B cell (primary cell): Measurements from ENCODE around the gene TRMT61A.

Experiments
- EZH2 ChIP-seq: IDR thresholded peaks from 2 replicates; pipeline ENCODE4 v1.6.1; 2012; ENCODE audit warnings: borderline replicate concordance, low read depth, mild to moderate bottlenecking, moderate library complexity, low read length; ENCODE audit not compliant: insufficient read depth, poor library complexity, severe bottlenecking
- TF ChIP-seq, protein P1 (sequence below): fragments of 200-600 bp; IDR thresholded peaks from one replicate; pipeline ENCODE4 v1.8.0; 2022; ENCODE audit warnings: antibody characterized with exemption, mild to moderate bottlenecking

DNA sequence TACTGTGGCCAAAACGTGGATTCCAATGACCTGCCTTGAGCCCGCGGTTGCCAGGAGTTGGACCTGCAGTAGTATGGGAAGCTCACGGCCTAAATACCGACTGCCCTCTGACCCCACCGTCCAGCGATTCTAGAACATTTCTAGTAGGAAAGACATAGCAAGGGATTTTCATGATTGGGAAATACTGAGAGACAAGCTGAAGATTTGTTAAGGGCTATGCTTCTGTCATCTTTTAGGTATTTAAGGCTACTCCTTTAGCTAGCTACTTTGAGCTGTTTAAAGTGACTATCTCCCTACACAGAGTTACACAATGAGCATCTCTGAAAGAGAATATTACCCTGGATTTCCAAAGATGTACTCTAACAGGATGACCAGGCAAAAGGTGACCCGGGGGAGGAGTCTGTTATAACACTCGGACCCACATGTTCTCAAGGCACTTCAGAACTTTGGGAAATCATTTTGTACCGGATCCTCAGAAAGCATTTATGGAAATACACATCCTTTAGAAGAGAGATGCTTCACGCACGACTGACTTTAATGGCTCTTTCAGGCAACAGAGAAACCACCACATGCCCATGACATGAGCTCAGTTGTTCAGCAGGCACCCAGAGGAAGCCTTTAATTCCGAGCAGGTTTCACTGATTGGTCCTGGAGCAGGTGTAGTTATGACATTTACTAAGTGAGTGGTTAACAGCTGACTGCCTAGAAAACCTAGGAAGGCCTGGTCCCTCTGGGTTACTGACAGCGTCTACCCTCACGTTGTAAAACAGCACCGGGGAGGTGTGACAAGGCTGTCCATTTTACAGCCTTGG is 29.3 kb downstream of the TRMT61A start:
- no peak for TF ChIP-seq EZH2
- TF ChIP-seq, protein P1, sequence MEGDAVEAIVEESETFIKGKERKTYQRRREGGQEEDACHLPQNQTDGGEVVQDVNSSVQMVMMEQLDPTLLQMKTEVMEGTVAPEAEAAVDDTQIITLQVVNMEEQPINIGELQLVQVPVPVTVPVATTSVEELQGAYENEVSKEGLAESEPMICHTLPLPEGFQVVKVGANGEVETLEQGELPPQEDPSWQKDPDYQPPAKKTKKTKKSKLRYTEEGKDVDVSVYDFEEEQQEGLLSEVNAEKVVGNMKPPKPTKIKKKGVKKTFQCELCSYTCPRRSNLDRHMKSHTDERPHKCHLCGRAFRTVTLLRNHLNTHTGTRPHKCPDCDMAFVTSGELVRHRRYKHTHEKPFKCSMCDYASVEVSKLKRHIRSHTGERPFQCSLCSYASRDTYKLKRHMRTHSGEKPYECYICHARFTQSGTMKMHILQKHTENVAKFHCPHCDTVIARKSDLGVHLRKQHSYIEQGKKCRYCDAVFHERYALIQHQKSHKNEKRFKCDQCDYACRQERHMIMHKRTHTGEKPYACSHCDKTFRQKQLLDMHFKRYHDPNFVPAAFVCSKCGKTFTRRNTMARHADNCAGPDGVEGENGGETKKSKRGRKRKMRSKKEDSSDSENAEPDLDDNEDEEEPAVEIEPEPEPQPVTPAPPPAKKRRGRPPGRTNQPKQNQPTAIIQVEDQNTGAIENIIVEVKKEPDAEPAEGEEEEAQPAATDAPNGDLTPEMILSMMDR, result no peak
